Umbilical cord (tissue), 2 donors: ENCODE results near the gene CD69. TPM values are rescaled to one million over a fixed set of nuclear protein-coding genes. Genes with fewer than 3 reads are reported as not detected.

Experiments used
- DNase-seq: peaks from one replicate; pipeline ENCODE4 v3.0.0-alpha.2; 2015; ENCODE audit warnings: low spot score
- total RNA-seq: library from RNA; depleted of rRNA; stranded (reverse); fragments of >200 nt; gene quantifications from one replicate; pipeline ENCODE4 v1.2.3, GENCODE V29; 2014; ENCODE audit warnings: low replicate concordance; ENCODE audit not compliant: insufficient read depth

Gene CD69
- total RNA-seq = 5.1 TPM

- DNase-seq = no peak
These were observed at the start of gene CD69 for GRCh38 chr12:9760699-9761418. Gene CD69 (minus strand): TSS chr12:9760901. CDS start chr12:9760820, 81 bp downstream.

GRCh38 chr12:9809866-9810265, 49.2 kb upstream of the CD69 start:
- DNase-seq = no peak

- no peak for DNase-seq
These were observed 48.6 kb upstream of the CD69 start for GRCh38 chr12:9809338-9809737.

DNA sequence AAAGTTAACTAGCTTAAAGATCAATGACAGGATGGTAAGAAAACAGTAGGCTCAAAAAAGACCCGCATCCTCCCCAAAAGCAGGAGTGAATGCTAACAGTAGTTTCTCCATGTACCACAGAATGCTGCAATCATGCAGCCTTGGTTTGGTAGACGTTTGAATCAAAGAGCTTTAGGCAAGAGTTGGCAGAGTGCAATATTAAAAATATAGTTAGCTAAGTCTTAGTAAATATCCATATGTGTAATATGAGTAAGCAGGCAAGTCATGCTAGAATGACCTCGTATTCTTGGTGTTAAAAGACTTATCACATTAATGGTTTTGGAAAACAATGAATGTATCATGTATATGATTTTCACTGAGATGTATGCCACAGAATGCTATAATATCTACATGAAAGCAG, 47.8 kb upstream of the CD69 start:
- no peak for DNase-seq

DNA sequence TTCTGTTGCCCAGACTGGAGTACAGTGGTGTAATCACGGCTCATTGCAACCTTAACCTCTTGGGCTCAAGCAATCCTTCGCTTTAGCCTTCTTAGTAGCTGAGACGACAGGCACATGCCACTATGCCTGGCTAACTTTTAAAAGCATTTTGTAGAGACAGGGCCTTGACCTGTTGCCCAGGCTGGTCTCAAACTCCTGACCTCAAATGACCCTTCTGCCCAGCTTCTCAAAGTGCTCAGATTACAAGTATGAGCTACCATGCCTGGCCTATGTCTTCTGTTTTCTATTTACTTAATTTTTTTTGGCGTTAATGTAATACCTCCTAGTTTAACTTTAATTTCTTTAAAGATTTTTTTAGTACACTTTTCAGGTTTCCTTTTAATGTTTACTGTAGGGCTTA, 46.0 kb upstream of the CD69 start:
- no peak for DNase-seq

DNA sequence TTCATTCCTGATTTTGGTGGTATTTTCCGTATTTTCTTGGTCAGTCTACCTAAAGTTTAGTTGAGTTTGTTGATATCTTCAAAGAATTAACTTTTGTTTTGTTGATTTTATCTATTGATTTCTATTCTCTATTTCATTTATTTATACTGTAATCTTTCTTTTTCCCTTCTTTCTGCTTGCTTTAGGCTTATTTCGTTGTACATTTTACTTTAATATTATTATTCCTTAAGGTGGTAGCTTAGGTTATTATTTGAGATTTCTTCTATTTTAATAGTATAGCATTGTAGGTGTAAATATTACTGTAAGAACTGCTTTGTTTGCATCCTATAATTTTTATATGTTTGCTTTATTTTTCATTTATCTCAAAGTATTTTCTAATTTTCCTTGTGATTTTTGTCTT, 45.2 kb upstream of the CD69 start:
- no peak for DNase-seq

- no peak for DNase-seq
These were observed 39.3 kb upstream of the CD69 start for GRCh38 chr12:9799961-9800360.

- DNase-seq = peak; percentile 73
These were observed 37.3 kb upstream of the CD69 start for GRCh38 chr12:9797722-9798619.

DNA sequence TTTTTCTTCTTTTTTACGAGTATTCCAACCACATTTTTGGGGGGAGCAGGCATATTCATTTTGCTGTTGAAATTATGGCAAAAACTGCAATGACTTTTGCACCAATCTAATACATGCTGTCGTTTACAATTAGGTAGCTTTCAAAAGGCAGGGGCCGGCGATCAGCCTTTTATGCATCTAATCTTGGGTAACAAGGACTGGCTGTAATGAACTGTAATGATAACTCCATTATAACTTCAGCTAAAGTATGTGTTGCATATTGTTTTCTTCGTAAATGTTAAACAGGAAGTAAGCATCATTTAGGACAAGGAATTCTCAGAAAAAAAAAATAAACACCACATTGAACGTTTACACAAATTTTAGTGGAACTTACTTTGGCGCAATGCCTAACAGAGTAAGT, 36.3 kb upstream of the CD69 start:
- no peak for DNase-seq

DNA sequence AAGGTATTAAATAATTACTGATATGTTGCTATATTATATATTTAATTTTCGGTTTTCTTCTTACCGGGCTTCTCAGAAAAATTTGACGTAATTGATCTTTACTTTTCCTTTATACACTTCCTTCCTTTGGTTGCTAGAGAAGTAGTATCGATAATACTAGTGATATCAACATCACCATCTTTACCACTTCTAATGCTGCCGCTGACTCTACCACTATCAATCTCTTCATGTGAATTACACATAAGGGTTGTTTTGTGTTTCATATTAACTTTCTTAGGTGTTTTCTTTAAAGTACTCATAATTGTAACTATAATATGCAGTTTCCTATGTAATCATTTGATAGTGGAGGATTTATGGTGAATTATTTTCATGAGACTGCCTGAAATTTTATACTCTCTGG, 35.6 kb upstream of the CD69 start:
- no peak for DNase-seq

- DNase-seq = no peak
These were observed 35.2 kb upstream of the CD69 start for GRCh38 chr12:9795945-9796344.

DNA sequence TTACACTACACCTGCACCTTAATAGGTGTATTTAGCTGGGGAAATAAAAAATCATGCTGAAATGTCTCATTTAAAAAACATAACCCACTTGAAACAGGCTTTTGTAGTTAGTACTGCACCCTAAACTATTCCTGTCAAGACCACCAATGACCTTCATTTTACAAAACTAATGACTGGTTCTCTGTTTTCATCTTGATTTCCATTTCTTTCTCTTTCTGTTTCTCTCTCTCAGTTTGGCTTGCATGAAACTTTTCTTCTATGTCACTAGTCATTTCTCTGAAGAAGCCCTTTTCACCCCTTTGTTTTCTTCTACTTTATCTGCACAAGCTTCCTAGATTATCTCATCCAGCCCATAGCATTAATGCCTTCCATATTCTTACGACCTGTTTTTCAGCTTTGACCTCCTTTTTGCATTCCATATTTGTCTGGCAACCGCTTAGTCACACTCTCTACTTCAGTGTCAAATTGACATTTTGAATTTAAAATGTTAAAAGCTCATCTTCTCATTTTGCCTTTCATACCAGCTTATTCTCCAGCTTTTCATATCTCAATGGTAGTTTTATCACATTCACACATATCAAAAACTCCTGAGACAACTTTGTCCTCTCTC, 33.9 kb upstream of the CD69 start:
- no peak for DNase-seq

DNA sequence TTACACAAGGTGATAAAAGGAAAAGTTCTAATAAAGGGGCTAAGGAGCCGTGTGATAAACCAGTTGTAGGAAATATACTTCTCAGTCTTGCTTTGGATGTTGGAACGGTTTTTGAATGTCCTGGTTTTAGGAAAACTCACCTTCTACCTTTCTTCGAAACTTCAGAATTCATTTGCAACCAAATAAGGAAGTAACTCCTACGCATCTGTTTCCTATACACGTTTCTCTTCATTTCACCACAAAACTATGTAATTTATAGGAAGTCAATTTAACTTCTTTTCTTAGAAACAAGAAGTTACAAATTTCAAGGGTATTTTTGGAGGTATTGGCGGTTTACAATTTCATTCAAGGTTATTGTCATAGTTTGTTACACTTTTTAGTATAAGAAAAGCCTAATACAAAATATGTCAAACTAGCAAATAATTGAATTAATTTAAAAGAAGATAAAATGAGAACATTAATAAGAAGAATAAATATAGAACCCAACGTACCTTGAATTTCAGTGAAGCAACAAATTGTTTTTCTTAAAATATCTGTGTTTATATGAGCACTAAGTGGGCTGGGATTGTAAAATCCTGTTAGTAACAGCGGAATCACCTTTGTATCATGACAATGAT, 33.2 kb upstream of the CD69 start:
- DNase-seq = no peak

- no peak for DNase-seq
These were observed 32.4 kb upstream of the CD69 start for GRCh38 chr12:9792961-9793617.

DNA sequence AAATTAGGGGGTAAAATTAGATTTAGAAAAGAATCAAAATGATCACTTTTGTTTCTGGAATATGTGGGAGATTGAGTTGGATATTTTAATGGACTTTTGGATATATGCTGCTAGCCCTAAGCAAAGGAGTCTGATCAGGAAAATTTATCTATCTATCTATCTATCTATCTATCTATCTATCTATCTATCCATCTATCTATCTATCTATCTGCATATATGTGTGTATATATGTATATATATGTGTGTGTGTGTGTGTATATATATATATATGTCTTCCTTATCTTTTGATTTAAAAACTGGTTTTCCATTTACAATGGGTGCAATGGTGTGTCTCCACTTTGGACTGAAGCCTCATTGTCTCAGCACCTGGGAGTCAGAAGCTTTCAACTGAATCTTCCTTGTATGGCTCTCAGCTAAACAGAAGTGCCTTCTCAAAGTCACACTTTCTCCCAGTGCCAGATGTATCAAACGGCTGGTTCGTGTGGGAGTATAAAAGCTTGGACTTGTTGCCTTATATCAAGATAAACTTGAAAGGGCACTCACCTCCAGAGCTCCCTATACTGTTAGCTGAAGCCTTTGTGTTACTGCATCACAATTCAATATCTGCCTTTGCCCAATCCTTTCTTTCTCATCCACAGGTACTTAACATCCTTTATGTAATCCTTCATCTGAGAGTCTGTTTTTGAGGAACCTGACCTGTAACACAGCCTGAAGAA, 31.6 kb upstream of the CD69 start:
- no peak for DNase-seq

DNA sequence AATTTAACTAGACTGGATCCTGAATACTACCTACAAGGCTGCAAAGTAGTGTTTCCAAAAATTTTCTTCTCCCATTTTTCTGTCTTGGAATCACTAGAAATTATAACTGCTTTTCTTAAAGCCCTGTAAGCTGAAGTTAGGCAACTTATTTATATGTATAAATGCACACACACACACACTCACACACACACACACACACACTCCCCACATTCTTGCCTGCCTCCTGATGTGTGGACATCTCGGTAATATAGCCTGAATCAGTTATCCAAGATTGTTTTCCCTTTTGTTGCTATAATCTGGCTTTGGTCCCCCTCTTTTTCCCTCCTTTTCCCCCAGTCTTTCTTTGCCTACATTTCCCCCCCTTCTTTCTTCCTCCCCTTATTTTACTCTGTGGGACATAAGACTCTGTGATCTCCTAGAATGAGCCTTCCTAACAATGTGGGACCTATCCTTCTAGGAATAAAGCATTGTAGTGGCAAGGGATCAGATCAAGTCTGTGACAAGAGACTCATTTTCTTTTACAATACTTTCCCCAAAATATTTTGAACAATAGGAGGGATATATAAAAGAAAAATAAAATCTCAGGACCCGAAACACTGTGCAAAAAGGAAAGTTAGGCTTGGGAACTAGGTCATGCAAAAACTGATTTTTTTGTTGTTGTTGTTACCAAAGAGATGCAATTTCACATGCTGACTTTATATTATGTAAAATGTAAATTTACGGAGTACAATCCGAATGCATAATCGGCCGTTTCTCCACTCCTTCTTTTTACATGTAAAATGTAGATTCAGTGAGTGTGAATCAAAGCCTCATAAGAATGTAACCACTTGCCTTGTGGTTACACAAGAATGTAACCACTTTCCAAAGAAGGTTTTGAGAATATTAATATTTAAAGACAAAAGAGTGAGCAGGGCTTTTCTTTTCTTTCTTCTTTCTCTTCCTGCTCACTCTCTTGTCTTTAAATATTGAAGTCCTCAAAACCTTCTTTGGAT, 26.3 kb upstream of the CD69 start:
- no peak for DNase-seq

GRCh38 chr12:9784816-9785215, 24.1 kb upstream of the CD69 start:
- no peak for DNase-seq

GRCh38 chr12:9784326-9784725, 23.6 kb upstream of the CD69 start:
- no peak for DNase-seq

- no peak for DNase-seq
These were observed 22.1 kb upstream of the CD69 start for GRCh38 chr12:9782547-9783382.
